ENCODE measurements around the gene YIF1A. TPM values are rescaled to one million over a fixed set of nuclear protein-coding genes. Genes with fewer than 3 reads are reported as not detected.

Gene YIF1A
- total RNA-seq, 1 experiment from 2014 or later, result 64.3 TPM

GRCh38 chr11:66290330-66290621 lies 1.3 kb upstream of the YIF1A start:
- Histone ChIP-seq H3K4ac (ENCODE audit: low read depth, low read length) (no peak overlapping the region), H2BK15ac (ENCODE audit: low read depth, low read length) (no peak overlapping the region), H3K23me2 (ENCODE audit: insufficient read length, low read depth, low read length, poor library complexity, severe bottlenecking) (peaks cover 13% of the 10 kb centered on the region), H4K8ac (replicated peaks; ENCODE audit: insufficient read length, low read depth, low read length) (no peak overlapping the region), H4K91ac (ENCODE audit: insufficient read length, low read depth, low read length) (no peak overlapping the region), H2BK12ac (ENCODE audit: insufficient read length, low read depth, low read length) (no peak overlapping the region), H3K14ac (ENCODE audit: insufficient read depth, low read length) (no peak overlapping the region), H4K20me1 (ENCODE audit: control insufficient read depth, insufficient read depth, insufficient read length) (no peaks in the 10 kb centered on the region), H4K5ac (ENCODE audit: insufficient read length, low read depth, low read length) (no peak overlapping the region), H3K27ac (ENCODE audit: insufficient read length, low read depth, low read length) (no peak overlapping the region), H2AFZ (ENCODE audit: low read length) (no peak overlapping the region), H3K79me1 (ENCODE audit: insufficient read depth, low read depth, low read length, poor library complexity, severe bottlenecking) (no peaks in the 10 kb centered on the region), H2BK20ac (ENCODE audit: low read depth, low read length, poor library complexity, severe bottlenecking) (no peak overlapping the region), H3K56ac (ENCODE audit: insufficient read length, low read depth, low read length) (no peak overlapping the region), H3K18ac (ENCODE audit: insufficient read length, low read depth, low read length) (no peak overlapping the region), H2BK120ac (ENCODE audit: low read depth, low read length, poor library complexity, severe bottlenecking) (no peak overlapping the region), H3K23ac (ENCODE audit: insufficient read length, low read depth, low read length) (no peak overlapping the region), H3T11ph (ENCODE audit: low read length) (no peak overlapping the region), H2AK5ac (ENCODE audit: insufficient read length, low read length) (no peak overlapping the region), H2BK5ac (ENCODE audit: insufficient read length, low read length) (no peak overlapping the region), H3K4me2 (ENCODE audit: insufficient read depth, insufficient read length, low read length) (peak overlapping the region; percentile 62), H3K9ac (ENCODE audit: extremely low read depth, insufficient read length, low read length) (no peak overlapping the region), H3K79me2 (ENCODE audit: insufficient read depth, low read length) (peaks cover 1% of the 10 kb centered on the region; the same call in 1 of the 2 replicates), H3K27me3 (ENCODE audit: insufficient read depth, low read length) (peaks cover 8% of the 10 kb centered on the region; the same call in 1 of the 2 replicates), H3K9me3 (ENCODE audit: control insufficient read depth, low read depth, low read length) (no peaks in the 10 kb centered on the region), H3K4me1 (ENCODE audit: insufficient read depth, low read length) (peaks cover 6% of the 10 kb centered on the region)
- H3K9me3 Mint-ChIP-seq, result no peaks in the 10 kb centered on the region; a peak in 1 of 5 replicates
- peak overlapping the region; percentile 86 to 91 for H3K4me3 Mint-ChIP-seq
- TF ChIP-seq CTCF (conservative IDR thresholded peaks at IDR 0.05), result no peak
- H3K27me3 Mint-ChIP-seq (ENCODE audit: low read depth), result peaks cover 37% of the 10 kb centered on the region
- H3K27ac Mint-ChIP-seq, result peak overlapping the region in 1 of 3 experiments; percentile 30; a peak in 1 of 7 replicates
- H3K36me3 Mint-ChIP-seq (ENCODE audit: insufficient read depth in 1 of 3, low read depth in 3 of 3), result peaks cover 0 to 3% (median 2%) of the 10 kb centered on the region in 3 experiments; a peak in 5 of 7 replicates
- no CpG with 5 or more reads among the region's 2 CpGs for WGBS (ENCODE audit: extremely low coverage, insufficient read length, low lambda C conversion rate)
- DNase-seq, result no peak
- H3K4me1 Mint-ChIP-seq, result peaks cover 18 to 23% of the 10 kb centered on the region in 2 experiments

Data from H9 (cell line).